Liver (tissue), 9 donors: ENCODE measurements around the gene MCTP1. TPM values are rescaled to one million over a fixed set of nuclear protein-coding genes. Genes with fewer than 3 reads are reported as not detected.

Experiments
- DNase-seq: peaks from one replicate; pipeline ENCODE4 v3.0.0-alpha.2; 2017; ENCODE audit warnings: low spot score
- H3K27ac ChIP-seq, 2 donors: one replicate each; pipeline ENCODE4 v1.7.0; 2013; ENCODE audit warnings: inconsistent platforms in 2 of 2, low read length in 2 of 2, control low read depth in 1 of 2, low read depth in 1 of 2, mild to moderate bottlenecking in 1 of 2
- H3K27me3 ChIP-seq, 4 donors: one replicate each; pipeline versions ENCODE4 v1.6.1 to v1.7.0; 2013; ENCODE audit warnings: low read length in 3 of 4, inconsistent platforms in 1 of 4, mild to moderate bottlenecking in 1 of 4, moderate library complexity in 1 of 4; ENCODE audit not compliant: control insufficient read depth in 4 of 4, insufficient read depth in 4 of 4
- H3K36me3 ChIP-seq, 4 donors: one replicate each; pipeline versions ENCODE4 v1.6.1 to v1.7.0; 2013; ENCODE audit warnings: low read length in 3 of 4, mild to moderate bottlenecking in 3 of 4, low read depth in 1 of 4, moderate library complexity in 1 of 4; ENCODE audit not compliant: control insufficient read depth in 4 of 4, insufficient read depth in 3 of 4
- H3K4me1 ChIP-seq, 4 donors: one replicate each; pipeline versions ENCODE4 v1.6.1 to v1.7.0; 2013; ENCODE audit warnings: low read length in 3 of 4, mild to moderate bottlenecking in 3 of 4, moderate library complexity in 1 of 4; ENCODE audit not compliant: control insufficient read depth in 4 of 4, insufficient read depth in 4 of 4
- H3K4me3 ChIP-seq, 3 donors: one replicate each; pipeline versions ENCODE4 v1.6.1 to v1.7.0; 2013; ENCODE audit warnings: low read length in 3 of 3, control low read depth in 1 of 3, low read depth in 1 of 3, mild to moderate bottlenecking in 1 of 3
- H3K9ac ChIP-seq, 2 donors: one replicate each; pipeline ENCODE4 v1.7.0; 2013; ENCODE audit warnings: low read length in 2 of 2, mild to moderate bottlenecking in 2 of 2, moderate library complexity in 2 of 2, control low read depth in 1 of 2, low read depth in 1 of 2
- H3K9me3 ChIP-seq, 4 donors: one replicate each; pipeline versions ENCODE4 v1.6.1 to v1.7.0; 2013; ENCODE audit warnings: low read length in 3 of 4; ENCODE audit not compliant: control insufficient read depth in 4 of 4
- EGR1 ChIP-seq, 2 donors: IDR thresholded peaks; 2 replicates each; pipeline ENCODE4 v1.6.1; 2016 to 2018; ENCODE audit warnings: antibody characterized with exemption in 2 of 2, low read depth in 2 of 2
- FOXA1 ChIP-seq: IDR thresholded peaks from 2 replicates; pipeline ENCODE4 v1.6.1; 2016; ENCODE audit warnings: antibody characterized with exemption
- GABPA ChIP-seq, 2 donors: IDR thresholded peaks in 1 of 2; conservative IDR thresholded peaks in 1 of 2; 2 replicates each; pipeline ENCODE4 v1.6.1; 2016; ENCODE audit warnings: antibody characterized with exemption in 2 of 2, mild to moderate bottlenecking in 1 of 2, moderate library complexity in 1 of 2
- HNF4A ChIP-seq, 2 donors: conservative IDR thresholded peaks; 2 replicates each; pipeline ENCODE4 v1.6.1; 2016; ENCODE audit warnings: antibody characterized with exemption in 2 of 2, mild to moderate bottlenecking in 2 of 2
- HNF4G ChIP-seq: IDR thresholded peaks from 2 replicates; pipeline ENCODE4 v1.6.1; 2016; ENCODE audit warnings: antibody characterized with exemption
- JUND ChIP-seq, 2 donors: IDR thresholded peaks; 2 replicates each; pipeline ENCODE4 v1.6.1; 2016; ENCODE audit warnings: antibody characterized with exemption in 2 of 2
- NR2F2 ChIP-seq: IDR thresholded peaks from 2 replicates; pipeline ENCODE4 v1.6.1; 2016; ENCODE audit warnings: antibody characterized with exemption
- RAD21 ChIP-seq, 2 donors: IDR thresholded peaks; 2 replicates each; pipeline ENCODE4 v1.6.1; 2016; ENCODE audit warnings: antibody characterized with exemption in 2 of 2, mild to moderate bottlenecking in 2 of 2
- RXRA ChIP-seq, 2 donors: IDR thresholded peaks; 2 replicates each; pipeline ENCODE4 v1.6.1; 2017 to 2018; ENCODE audit warnings: antibody characterized with exemption in 2 of 2, mild to moderate bottlenecking in 1 of 2
- TAF1 ChIP-seq: conservative IDR thresholded peaks from 2 replicates; pipeline ENCODE4 v1.6.1; 2016; ENCODE audit warnings: antibody characterized with exemption, mild to moderate bottlenecking
- YY1 ChIP-seq: IDR thresholded peaks from 2 replicates; pipeline ENCODE4 v1.6.1; 2016; ENCODE audit warnings: antibody characterized with exemption, mild to moderate bottlenecking
- ZBTB33 ChIP-seq: IDR thresholded peaks from 2 replicates; pipeline ENCODE4 v1.6.1; 2016; ENCODE audit warnings: antibody characterized with exemption
- WGBS: extraction: QIAGEN DNeasy Blood & Tissue Kit; methylation state at CpG from one replicate; pipeline ENCODE4 v1.1.7; 2013; 5-methylcytosine and 5-hydroxymethylcytosine counted together
- polyA plus RNA-seq, 2 donors: library from polyadenylated mRNA; stranded (reverse) in 1 of 2; unstranded in 1 of 2; fragments of 200-250 nt in 1 of 2; fragments of >200 nt in 1 of 2; fragmentation: Nextera tagmentation in 1 of 2; extraction: Ambion mirVana in 1 of 2; gene quantifications; one replicate each; pipeline versions ENCODE4 v1.2.1 to v1.2.3, GENCODE V29; 2013 to 2015
- total RNA-seq, 2 donors: library from RNA; depleted of rRNA; stranded (reverse); fragments of >200 nt; gene quantifications; one replicate each; pipeline ENCODE4 v1.2.3, GENCODE V29; 2014
- TF ChIP-seq, protein P1 (sequence below): IDR thresholded peaks from 2 replicates; pipeline ENCODE4 v1.6.1; 2016; ENCODE audit warnings: antibody characterized with exemption
- TF ChIP-seq, protein P2 (sequence below): fragments of 150-350 bp; IDR thresholded peaks from 2 replicates; pipeline ENCODE4 v1.5.1; 2017; ENCODE audit warnings: improper control_type of control experiment, low read depth, low read length; ENCODE audit not compliant: missing input control
- TF ChIP-seq, protein P3 (sequence below): IDR thresholded peaks from 2 replicates; pipeline ENCODE4 v1.6.1; 2016; ENCODE audit warnings: antibody characterized with exemption
- donor health status: healthy.
- donor health status: healthy.
- donor health status: healthy.
- donor health status: healthy.
- donor health status: healthy.

MCTP1 gene
- total and polyA plus RNA-seq, 4 donors: 0.67 to 7.6 (median 4.3) TPM

DNA sequence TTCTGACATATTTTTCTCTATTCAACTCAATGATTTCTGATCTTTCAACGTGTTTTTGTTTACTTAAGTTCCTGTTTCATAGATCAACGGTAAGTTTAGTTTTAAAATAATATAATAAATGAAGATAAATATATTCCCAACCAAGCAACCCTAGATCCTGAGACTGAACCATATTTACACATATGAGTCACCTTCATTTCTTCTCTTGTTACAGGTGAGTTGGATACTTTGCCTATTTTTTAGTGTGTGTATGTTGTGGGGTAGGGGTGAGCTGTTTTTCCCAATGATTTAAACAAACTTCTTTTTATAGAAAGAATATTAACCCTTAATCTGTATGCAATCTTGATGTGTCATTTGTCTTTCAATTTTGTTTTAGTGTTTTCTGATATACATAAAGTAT, 186.9 kb downstream of the MCTP1 start:
- no peak for DNase-seq
- no peak for TF ChIP-seq JUND (IDR thresholded peaks at IDR 0.05)
- no peak for TF ChIP-seq RXRA (IDR thresholded peaks at IDR 0.05)
- TF ChIP-seq YY1: no peak
- no peaks in the 10 kb centered on the region for H3K36me3 ChIP-seq
- H3K27ac ChIP-seq: no peak overlapping the region
- H3K9me3 ChIP-seq: no peaks in the 10 kb centered on the region
- H3K9ac ChIP-seq: no peak overlapping the region
- no peak overlapping the region for H3K4me3 ChIP-seq
- no peaks in the 10 kb centered on the region for H3K4me1 ChIP-seq
- whole genome bisulfite sequencing: 62% methylated on average over 2 of the region's 2 CpGs
- H3K27me3 ChIP-seq: no peaks in the 10 kb centered on the region

DNA sequence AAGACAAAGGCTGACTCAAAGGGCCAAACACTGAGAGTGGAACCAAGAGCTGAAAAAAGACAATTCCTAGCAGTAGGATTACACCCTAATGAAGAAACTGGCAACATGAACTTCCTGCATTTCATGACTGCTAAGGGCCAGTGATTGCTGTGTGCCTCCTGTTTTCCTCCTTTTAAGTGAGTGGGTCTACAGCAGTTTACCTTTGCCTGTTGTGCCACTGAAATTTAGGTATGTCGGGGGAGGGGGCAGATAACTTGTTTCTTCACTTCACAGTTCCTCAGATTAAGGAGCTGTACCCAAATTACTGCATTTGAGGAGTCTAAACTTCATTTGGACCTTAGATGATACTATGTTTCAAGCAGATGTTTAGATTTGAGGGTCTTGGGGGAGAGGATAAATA, 191.7 kb downstream of the MCTP1 start:
- no peak for TF ChIP-seq HNF4A (conservative IDR thresholded peaks at IDR 0.05)
- no peak for TF ChIP-seq FOXA1
- TF ChIP-seq, protein P1, sequence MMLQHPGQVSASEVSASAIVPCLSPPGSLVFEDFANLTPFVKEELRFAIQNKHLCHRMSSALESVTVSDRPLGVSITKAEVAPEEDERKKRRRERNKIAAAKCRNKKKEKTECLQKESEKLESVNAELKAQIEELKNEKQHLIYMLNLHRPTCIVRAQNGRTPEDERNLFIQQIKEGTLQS: no peak
- no peak for TF ChIP-seq TAF1
- TF ChIP-seq RXRA (IDR thresholded peaks at IDR 0.05): no peak
- H3K36me3 ChIP-seq: no peaks in the 10 kb centered on the region
- peaks cover 0 to 2% (median 0%) of the 10 kb centered on the region in 4 donors for H3K9me3 ChIP-seq
- DNase-seq: no peak
- WGBS: 50% methylated on average over 1 of the region's 1 CpG
- H3K27me3 ChIP-seq: no peaks in the 10 kb centered on the region
- no peak overlapping the region for H3K27ac ChIP-seq
- H3K9ac ChIP-seq: no peak overlapping the region
- no peak overlapping the region for H3K4me3 ChIP-seq
- no peaks in the 10 kb centered on the region for H3K4me1 ChIP-seq

DNA sequence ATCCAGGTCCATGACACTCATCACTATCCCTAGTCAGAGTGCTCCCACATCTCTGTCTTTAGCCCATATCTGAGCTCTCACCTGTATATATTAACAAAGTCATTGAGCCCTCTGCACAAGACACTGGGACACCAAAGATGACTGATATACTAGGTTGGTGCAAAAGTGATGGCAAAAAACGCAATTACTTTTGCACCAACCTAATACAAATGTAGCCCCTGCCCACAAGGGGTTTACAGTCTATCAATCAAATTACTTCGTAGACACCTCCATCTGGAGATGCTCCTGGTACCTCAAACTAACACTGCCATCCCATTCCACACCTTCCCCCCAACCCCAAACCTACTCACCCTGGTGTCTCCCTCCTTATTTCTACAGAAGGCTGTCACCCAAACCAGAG, 194.1 kb downstream of the MCTP1 start:
- H3K9ac ChIP-seq: no peak overlapping the region
- H3K4me1 ChIP-seq: no peaks in the 10 kb centered on the region
- H3K27me3 ChIP-seq: no peaks in the 10 kb centered on the region
- no peak overlapping the region for H3K4me3 ChIP-seq
- H3K27ac ChIP-seq: no peak overlapping the region
- peaks cover 0 to 2% (median 0%) of the 10 kb centered on the region in 4 donors for H3K9me3 ChIP-seq
- WGBS: 61% methylated on average over 2 of the region's 2 CpGs
- no peak for DNase-seq
- no peak for TF ChIP-seq FOXA1
- no peak for TF ChIP-seq GABPA (IDR thresholded peaks at IDR 0.05 in 1 of 2, conservative IDR thresholded peaks at IDR 0.05 in 1 of 2)
- no peak for TF ChIP-seq YY1
- TF ChIP-seq HNF4A (conservative IDR thresholded peaks at IDR 0.05): no peak
- TF ChIP-seq, protein P1: no peak
- TF ChIP-seq EGR1 (IDR thresholded peaks at IDR 0.05; ENCODE audit: low read depth in 2 of 2): no peak
- no peak for TF ChIP-seq RAD21 (IDR thresholded peaks at IDR 0.05)
- TF ChIP-seq HNF4G: no peak
- no peaks in the 10 kb centered on the region for H3K36me3 ChIP-seq

- H3K4me1 ChIP-seq: no peaks in the 10 kb centered on the region
- H3K4me3 ChIP-seq: no peak overlapping the region
- H3K9me3 ChIP-seq: peaks cover 0 to 2% (median 0%) of the 10 kb centered on the region in 4 donors
- no peak overlapping the region for H3K27ac ChIP-seq
- WGBS: 68% methylated on average over 7 of the region's 7 CpGs
- no peak overlapping the region for H3K9ac ChIP-seq
- H3K36me3 ChIP-seq: no peaks in the 10 kb centered on the region
- no peaks in the 10 kb centered on the region for H3K27me3 ChIP-seq
- DNase-seq: no peak
- no peak for TF ChIP-seq RXRA (IDR thresholded peaks at IDR 0.05)
- TF ChIP-seq, protein P2, sequence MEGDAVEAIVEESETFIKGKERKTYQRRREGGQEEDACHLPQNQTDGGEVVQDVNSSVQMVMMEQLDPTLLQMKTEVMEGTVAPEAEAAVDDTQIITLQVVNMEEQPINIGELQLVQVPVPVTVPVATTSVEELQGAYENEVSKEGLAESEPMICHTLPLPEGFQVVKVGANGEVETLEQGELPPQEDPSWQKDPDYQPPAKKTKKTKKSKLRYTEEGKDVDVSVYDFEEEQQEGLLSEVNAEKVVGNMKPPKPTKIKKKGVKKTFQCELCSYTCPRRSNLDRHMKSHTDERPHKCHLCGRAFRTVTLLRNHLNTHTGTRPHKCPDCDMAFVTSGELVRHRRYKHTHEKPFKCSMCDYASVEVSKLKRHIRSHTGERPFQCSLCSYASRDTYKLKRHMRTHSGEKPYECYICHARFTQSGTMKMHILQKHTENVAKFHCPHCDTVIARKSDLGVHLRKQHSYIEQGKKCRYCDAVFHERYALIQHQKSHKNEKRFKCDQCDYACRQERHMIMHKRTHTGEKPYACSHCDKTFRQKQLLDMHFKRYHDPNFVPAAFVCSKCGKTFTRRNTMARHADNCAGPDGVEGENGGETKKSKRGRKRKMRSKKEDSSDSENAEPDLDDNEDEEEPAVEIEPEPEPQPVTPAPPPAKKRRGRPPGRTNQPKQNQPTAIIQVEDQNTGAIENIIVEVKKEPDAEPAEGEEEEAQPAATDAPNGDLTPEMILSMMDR: no peak
- no peak for TF ChIP-seq HNF4G
- no peak for TF ChIP-seq NR2F2
- no peak for TF ChIP-seq GABPA (IDR thresholded peaks at IDR 0.05 in 1 of 2, conservative IDR thresholded peaks at IDR 0.05 in 1 of 2)
- no peak for TF ChIP-seq EGR1 (IDR thresholded peaks at IDR 0.05; ENCODE audit: low read depth in 2 of 2)
- no peak for TF ChIP-seq YY1
- TF ChIP-seq TAF1: no peak
- TF ChIP-seq HNF4A (conservative IDR thresholded peaks at IDR 0.05): no peak
- no peak for TF ChIP-seq ZBTB33
- TF ChIP-seq RAD21 (IDR thresholded peaks at IDR 0.05): no peak
- TF ChIP-seq JUND (IDR thresholded peaks at IDR 0.05): no peak
- TF ChIP-seq, protein P3, sequence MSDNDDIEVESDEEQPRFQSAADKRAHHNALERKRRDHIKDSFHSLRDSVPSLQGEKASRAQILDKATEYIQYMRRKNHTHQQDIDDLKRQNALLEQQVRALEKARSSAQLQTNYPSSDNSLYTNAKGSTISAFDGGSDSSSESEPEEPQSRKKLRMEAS: no peak
- TF ChIP-seq FOXA1: no peak
Observed at GRCh38 chr5:95087816-95088317, 197.0 kb downstream of the MCTP1 start.
